Stimulated activated naive CD4-positive, alpha-beta T cell treated with Interleukin-2 at 50 U/mL for 16 hours (primary cell): Measurements from ENCODE around the gene PPP3R1.

Experiments
- DNase-seq: peaks from one replicate; lab custom pipeline; 2025; lab: John Stamatoyannopoulos, UW

PPP3R1 gene

GRCh38 chr2:68151037-68151436, 101.3 kb downstream of the PPP3R1 start:
- DNase-seq, result no peak

GRCh38 chr2:68141875-68142274, 110.5 kb downstream of the PPP3R1 start:
- DNase-seq, result no peak

- DNase-seq, result no peak
These were observed 116.6 kb downstream of the PPP3R1 start for GRCh38 chr2:68135448-68136320.

GRCh38 chr2:68134554-68134953, 117.8 kb downstream of the PPP3R1 start:
- no peak for DNase-seq

GRCh38 chr2:68134120-68134519, 118.2 kb downstream of the PPP3R1 start:
- DNase-seq, result no peak
